ENCODE measurements around the gene LINGO3.
"Not testable (repeated sequence)": the region's sequence is repeated elsewhere in the genome, so short reads cannot be mapped to it uniquely, and the experiment has no call there.

LINGO3 gene

GRCh38 chr19:2308114-2308556 lies at the start of gene LINGO3:
LINGO3 (minus strand) TSS chr19:2308154; CDS start chr19:2291776, 16,378 bp downstream.
- DNase-seq: no peak

DNA sequence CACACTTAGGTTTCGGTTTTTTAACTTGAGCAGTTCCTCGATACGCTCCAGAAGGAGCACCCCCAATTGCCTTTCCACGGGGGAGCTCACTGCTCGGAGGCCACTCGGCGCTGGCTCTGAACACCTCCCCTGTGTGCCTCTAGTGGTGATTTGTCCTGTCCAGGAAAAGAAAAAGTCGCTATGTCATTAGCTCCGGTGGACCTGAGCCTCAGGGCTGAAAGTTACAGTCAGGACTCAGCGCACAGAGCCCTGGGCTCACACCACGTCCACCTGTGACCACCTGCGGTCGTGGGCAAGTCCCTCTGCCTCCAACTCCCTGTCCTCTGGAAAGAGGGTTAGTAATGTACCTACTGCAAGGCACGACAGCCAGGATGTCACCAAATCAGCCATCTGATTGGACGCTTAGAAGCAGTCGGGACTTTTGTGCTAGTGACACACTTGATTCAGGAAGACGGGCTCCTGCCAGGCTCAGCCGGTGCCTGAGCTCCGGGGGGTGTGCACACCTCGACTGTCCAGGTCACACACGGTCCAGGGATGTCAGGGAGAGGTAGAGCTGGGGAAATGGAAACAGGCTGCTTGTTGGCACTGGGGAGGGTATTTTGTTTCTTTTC lies 48.2 kb upstream of the LINGO3 start:
- DNase-seq: no peak

DNA sequence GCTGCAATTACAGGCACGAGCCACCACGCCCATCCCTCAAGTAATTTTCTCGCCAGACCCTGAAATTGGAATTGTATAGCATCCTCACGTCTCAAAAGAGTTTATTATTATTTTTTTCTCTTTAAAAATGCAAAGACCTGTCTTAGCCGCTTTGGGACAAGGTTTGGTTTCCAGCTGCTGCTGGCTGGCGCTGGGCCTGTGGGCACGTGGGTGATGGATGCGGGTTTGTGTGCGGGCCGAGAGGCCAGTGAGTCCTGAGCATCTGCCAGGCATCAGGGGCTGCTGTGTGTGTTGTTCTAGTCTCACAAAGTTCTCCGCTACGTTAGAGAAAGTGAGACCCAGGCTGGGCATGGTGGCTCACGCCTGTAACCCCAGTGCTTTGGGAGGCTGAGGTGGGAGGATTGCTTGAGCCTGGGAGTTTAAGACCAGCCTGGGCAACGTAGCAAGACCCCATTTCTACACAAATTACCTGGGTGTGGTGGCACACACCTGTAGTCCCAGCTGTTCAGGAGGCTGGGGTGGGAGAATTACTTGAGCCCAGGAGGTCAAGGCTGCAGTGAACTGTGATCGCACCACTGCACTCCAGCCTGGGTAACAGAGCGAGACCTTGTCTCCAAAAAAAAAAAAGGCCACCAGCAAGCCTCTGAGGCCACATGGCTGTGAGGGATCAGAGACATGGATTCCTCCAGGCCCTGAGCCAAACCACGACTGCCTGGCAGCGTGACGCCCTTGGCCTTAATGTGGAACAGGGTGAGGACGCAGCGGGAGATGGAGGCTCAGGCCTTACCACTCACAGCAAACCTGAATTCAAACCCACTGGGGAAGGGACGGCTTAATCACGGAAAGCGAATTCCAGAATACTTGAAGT lies 47.4 kb upstream of the LINGO3 start:
- DNase-seq: no peak

DNA sequence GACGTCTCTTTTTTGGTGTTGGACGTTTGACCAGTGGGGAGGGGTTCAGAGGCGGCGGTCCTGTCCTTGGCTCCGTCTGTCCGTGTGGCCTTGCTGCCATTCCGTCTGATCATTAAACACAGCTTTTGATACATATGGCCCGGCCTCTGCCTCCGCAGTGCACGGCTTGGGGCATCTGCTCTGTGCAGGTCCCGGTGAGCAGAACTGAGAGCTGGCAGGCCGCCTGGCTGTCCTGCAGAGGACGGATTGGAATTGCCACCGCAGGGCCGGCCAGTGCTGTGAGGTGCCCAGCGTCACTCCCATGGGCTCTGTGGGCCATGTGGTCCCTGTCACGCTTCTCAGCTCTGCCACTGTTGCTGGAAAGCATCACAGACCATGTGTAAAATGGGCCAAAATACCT lies 46.7 kb upstream of the LINGO3 start:
- DNase-seq: no peak

DNA sequence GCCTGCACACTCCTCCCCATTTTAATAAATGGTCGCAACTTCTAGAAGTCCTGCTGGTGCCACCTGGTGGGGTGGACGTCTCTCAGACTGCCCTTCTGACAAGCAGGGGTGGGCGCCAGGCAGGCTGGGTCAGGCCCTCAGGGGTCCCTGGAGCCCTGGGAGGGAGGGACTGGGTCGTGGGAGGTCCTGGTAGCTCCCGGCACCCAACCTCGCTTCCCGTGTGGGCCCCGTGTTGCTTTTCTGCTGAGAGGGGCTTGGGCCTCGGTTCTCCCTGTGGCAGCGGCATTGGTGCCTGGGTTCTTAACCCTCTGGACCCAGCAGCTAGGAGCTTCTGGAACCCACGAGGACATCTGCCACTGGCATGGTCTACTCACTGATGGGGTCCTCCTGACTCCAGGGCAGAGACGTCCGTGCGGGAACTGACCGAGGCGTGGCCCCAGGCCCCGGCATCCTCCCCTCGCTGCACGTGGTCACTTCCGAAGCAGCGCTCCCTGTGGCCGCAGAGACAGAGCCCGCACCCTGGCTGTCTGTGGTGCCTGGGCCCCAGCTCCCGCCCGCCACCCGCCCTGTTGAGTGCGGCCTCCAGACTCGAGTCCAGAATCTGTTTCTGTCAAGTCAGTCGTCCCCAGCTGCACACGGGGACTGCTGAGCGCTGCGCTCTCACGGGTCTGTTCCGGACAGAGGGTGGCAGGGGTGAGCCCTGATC lies 46.1 kb upstream of the LINGO3 start:
- no peak for DNase-seq

DNA sequence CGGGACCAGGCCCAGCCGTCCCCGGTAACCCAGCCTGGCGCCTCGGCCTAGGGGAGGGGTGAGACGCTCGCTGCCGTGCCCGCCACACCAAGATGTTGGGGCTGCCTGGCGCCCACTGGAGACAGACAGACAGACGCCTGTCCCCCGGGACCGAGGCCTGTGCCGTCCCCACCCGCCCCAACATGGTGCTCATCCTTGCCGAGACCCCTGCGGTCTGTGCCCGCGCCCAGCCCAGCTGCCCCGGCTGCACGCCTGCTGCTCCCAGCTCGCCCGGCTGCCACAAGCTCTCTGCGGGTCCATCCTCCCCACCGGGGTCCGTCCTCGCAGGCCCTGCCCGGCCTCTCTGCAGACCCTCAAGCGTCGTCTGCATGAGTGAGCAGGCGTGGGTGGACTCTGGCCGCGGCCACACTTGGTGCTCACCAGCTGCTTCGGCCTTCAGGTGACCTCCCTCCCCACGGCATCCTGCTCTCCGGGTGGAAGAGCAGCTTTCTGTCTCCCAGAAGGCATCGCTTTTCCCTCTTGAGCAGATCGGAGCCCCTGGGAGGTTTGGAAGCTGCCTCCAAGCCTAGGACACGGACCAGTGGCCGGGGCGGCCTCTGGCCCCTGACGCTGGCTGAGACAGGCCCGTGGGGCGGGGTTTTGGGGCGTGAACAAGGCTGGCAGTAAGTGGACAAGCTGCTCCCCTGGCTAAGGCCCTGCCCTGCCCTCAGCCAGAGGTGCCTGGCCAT lies 45.4 kb upstream of the LINGO3 start:
- DNase-seq: no peak

DNA sequence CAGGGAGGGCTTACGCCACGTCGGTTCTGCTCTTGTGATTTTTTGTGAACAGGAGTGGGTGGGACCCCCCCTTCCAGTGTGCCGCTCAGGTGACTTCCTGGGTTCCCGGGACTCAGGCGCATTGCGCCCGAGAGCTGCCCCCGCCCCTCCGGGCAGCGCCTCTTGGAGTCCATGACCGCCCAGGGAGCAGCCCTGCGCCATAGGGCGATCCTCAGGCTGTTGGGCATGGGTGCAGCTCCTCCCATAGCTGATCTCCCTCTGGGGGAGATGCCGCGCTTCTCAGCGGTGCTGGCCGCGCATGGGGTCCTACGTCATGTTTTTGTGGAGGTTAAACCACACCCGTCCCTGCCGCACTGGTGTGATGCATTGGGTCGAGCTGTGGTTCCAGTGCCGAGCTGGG lies 44.2 kb upstream of the LINGO3 start:
- no peak for DNase-seq

DNA sequence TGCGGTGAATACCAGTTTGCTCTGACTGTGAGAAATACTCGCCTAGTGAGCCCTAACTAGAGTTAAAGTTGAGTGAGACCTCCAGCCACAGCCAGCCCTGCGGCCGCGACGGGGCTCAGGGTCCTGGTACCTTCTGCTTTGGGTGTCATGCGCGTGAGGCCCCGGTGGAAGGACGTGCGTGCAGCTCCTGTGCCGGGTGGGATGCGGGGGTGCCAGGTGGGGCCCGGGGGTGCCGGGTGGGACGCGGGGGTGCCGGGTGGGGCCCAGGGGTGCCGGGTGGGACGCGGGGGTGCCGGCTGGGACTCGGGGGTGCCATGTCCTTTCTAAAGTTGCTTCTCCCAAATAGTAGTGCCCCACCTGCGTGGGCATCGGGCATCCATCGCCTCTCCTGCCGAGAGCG lies 43.6 kb upstream of the LINGO3 start:
- no peak for DNase-seq

DNA sequence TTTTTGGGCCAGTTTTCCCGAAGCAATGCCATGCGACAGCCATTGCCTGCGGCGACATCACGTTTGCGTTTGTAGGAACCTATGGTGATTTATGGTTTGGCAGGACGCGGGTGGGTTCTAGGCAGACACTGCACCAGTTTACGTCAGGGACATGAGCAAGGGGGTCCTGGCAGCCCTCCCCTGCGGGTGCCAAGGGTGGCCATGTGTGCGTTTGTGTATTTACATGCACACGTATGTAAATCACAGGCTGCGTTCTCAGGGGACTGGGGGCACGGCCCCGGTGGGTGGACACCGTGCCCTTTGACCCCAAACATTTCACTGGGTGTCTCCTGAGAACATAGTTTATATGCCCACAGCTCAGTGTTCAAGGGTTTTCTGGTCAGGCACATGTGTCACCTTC lies 42.7 kb upstream of the LINGO3 start:
- DNase-seq: no peak

- not testable (repeated sequence) for DNase-seq
Measured at GRCh38 chr19:2349818-2350217, 41.9 kb upstream of the LINGO3 start.

DNA sequence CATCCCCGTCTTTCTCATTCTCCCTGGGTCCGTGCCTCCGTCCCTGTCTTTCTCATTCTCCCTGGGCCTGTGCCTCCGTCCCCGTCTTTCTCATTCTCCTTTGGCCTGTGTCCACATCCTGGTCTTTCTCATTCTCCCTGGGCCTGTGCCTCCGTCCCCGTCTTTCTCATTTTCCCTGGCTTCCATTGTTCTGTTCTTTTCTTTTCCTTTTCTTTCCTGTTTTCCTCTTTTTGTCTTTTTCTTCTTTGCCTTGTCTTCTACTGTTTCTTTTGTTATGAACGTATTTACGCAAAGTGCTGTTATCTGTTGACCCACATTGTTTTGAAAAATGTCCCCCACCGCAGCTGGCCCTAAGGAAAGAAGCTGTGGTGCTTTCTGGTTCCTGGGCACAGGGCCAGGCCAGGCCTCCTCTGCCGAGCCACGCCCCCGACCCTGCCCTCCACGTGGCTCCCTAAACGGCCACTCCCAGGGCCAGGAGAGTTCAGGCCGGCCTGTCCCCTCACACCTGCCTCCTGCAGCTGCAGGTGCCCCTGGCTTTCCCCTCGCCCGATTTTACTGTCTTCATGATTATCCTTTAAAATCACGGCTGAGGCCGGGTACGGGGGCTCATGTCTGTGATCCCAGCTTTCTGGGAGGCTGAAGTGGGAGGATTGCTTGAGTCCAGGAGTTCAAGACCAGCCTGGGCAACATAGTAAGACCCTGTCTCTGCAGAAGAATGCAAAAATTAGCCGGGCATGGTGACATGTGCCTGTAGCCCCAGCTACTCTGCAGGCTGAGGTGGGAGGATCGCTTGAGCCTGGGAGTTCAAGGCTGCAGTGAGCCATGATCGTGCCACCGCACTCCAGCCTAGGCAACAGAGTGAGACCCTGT lies 38.1 kb upstream of the LINGO3 start:
- DNase-seq: no peak

DNA sequence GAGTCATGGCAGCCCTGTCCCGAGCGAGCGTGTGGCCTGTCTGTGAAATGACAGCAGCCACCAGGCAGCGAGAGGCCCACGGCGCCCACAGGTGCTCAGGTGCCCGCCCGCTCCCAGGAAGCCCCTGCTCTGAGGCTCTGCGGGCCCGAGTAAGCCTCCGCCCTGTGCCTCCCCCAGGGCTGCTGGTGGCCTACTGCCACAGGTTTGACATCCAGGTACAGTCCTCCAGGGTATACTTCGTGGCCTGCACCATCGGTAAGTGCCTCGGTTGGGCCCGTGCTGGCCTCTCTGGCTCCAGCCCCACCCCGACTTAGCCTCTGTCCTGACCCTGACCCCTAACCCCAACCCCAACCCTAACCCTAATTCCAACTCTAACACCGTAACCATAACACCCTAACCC lies 37.1 kb upstream of the LINGO3 start:
- DNase-seq: no peak

DNA sequence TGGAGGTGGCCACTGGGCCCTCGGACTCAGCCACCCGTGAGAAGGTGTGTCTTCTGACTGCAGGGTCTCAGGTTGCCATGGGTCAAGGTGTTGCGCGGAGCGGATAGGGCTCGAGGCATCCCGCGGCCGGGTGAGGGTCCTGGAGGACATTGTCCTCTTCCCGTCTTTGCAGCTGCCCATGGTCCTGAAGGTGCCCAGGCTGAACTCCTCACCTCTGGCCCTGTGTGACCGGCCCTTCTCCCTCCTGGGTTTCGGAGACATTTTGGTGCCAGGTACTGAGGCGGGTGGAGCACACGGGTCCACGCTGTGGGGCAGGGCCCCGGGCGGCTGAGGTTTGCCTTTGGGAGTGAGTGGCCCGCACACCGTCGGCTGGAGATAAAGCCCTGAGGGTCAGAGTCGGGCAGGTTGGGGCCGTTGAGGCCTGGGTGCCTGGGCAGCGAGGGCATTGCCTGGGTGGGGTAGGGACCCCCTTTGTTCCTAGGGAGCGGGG lies 36.5 kb upstream of the LINGO3 start:
- no peak for DNase-seq

DNA sequence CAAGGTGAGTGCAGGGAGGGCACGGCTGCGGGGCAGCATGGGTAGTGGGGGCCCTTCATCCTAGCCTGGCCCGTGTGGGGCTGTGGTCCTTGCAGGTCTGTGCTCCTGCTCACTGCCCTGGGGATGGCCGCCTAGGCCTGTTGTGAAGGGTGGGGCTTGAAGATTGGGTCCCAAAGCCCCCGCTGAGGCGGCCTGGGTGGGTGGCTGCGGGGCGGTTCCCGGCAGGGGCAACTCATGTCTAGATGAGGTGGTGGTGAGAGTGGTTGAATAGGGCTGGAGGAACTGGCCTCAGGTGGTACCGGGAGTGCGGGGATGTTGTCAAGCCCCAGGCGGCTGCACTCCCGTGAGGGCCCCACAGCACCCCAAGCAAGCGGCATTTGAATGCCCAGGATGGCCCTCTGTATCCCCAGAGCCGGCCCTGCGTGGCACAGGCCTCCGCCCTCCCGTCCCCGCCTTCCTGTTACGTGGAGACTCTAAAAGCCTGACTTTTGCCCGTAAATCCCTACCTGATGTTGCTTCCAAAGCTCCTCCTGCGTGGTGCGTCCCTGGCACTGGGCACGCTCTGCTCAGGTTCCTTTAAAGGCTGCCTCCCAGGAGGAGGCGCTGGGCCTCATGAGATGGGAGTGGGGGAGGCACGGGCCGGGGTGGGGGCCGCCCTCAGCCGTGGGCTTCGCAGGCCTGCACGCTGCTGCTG lies 35.5 kb upstream of the LINGO3 start:
- no peak for DNase-seq

DNA sequence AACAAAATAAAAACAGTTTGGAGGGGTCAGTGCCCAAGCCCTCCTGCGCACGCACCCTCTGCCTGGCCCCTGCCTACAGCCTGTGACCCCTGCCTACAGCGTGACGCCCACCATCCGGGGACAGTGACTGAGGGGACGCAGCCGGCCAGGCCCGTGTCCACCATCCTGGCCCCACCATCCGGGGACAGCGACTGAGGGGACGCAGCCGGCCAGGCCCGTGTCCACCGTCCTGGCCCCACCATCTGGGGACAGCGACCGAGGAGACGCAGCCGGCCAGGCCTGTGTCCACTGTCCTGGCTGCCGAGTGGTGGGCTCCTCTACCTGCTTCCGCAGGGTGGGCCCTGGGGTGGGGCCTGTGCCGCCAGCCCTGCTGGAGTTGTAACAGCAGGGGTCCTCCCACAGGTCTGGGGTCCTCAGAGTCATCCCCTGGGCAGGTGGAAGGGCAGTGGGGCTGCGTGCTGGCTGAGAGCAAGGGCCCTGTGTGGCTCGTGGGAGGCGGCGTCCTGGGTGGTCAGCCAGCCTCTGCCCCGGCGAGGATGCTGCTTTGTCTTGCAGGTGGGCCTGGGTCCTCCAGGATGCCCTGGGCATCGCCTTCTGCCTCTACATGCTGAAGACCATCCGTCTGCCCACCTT lies 34.8 kb upstream of the LINGO3 start:
- DNase-seq: no peak

DNA sequence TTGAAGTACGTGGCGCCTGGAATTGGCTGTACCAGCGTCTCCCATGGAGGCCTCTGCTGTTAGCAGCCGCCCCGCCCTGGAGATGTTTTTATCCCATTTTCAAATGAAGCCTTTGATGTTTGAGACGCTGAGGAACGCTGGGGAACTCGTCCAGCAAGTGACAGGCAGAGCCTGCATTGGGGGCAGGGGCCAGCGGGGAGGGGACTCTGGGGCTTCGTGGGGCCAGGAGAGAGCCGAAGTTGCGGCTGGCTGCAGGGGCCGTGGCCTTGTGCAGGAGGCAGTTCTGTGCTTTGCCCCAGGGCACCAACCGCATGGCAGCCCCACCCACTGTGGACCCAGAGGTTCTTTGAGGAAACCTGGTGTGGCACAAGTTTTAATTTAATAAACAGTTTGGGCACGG lies 34.0 kb upstream of the LINGO3 start:
- no peak for DNase-seq

DNA sequence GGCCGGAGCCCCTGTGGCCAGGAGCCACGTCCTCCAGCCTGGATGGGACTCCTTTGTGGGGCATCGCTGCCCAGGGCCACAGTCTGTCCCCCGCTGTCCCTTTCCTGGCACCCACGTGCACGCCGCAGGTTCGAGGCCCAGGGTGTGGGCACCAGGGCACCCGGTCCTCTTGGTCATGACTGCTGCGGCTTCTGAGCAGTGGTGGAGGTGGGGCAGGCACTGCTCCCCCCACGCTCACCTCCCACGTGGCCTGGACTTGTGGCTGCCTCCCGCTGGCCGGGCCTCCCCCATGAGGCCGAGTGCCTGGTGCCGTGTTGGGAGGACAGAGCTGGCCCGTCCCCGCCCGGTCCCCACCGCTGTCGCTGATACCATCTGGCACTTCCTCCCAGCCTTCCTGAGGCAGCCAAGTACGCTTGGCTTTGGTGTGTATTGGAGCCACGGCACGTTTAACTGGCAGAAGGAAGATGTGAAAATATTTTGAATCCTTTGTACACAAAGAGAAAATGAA lies 33.3 kb upstream of the LINGO3 start:
- DNase-seq: no peak

GRCh38 chr19:2340496-2341243 lies 32.7 kb upstream of the LINGO3 start:
- no peak for DNase-seq

DNA sequence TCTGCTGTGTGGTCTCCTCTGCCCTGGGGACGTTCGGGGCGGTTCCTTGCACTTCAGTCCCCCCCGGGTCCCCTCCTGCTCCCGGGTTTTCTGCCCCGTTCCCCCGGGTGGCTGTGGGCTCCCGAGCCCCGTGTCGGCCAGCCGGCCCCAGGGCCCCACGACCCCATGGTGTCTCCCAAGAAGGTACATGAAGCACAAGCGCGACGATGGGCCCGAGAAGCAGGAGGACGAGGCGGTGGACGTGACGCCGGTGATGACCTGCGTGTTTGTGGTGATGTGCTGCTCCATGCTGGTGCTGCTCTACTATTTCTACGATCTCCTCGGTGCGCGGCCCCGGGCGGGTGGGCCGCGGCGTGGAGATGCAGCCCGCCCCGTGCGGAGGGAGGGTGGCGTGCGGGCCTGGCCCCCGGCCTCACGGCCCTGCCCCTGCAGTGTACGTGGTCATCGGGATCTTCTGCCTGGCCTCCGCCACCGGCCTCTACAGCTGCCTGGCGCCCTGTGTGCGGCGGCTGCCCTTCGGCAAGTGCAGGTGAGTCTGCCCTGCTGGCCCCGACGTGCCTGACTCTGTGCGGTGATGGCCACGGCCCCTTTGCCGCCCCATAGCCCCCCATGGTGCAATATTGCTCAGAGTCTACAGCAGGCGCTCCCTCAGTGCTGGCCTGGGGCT lies 31.8 kb upstream of the LINGO3 start:
- DNase-seq: no peak

All from 8988T (cell line).